ENCODE measurements around the gene MRPL33. TPM values are rescaled to one million over a fixed set of nuclear protein-coding genes. Genes with fewer than 3 reads are reported as not detected.

The MRPL33 gene
- total RNA-seq, 2 experiments from 2014 or later = 47.9 to 57.8 TPM

GRCh38 chr2:27804146-27804545 lies 32.6 kb downstream of the MRPL33 start:
- DNase-seq (no peak), ATAC-seq (no peak)
- ChIA-PET POLR2A (interaction anchor here (0.6 kb wide), 1 partner anchor 689 kb away, joined by 3 read pairs; no protein-coding TSS in a partner anchor), CTCF (interaction anchor here (1.3 kb wide), 1 partner anchor 32 kb away, joined by 3 read pairs; no protein-coding TSS in a partner anchor)
- Mint-ChIP-seq H3K27me3 (ENCODE audit: low read depth) (no peaks in the 10 kb centered on the region), H3K9me3 (ENCODE audit: insufficient read depth) (no peaks in the 10 kb centered on the region), H3K36me3 (ENCODE audit: low read depth) (no peaks in the 10 kb centered on the region), H3K27ac (no peak overlapping the region), H3K4me3 (no peak overlapping the region), H3K4me1 (ENCODE audit: low read depth) (no peaks in the 10 kb centered on the region)

GRCh38 chr2:27805180-27805579 lies 33.7 kb downstream of the MRPL33 start:
- ATAC-seq (no peak), DNase-seq (no peak)
- POLR2A ChIA-PET = no interaction called here
- Mint-ChIP-seq H3K36me3 (ENCODE audit: low read depth) (no peaks in the 10 kb centered on the region), H3K9me3 (ENCODE audit: insufficient read depth) (no peaks in the 10 kb centered on the region), H3K4me3 (no peak overlapping the region), H3K4me1 (ENCODE audit: low read depth) (no peaks in the 10 kb centered on the region), H3K27ac (no peak overlapping the region), H3K27me3 (ENCODE audit: low read depth) (no peaks in the 10 kb centered on the region)
- CTCF ChIA-PET = interaction anchor here (1.3 kb wide), 1 partner anchor 33 kb away, joined by 3 read pairs; no protein-coding TSS in a partner anchor

- no peak for ATAC-seq
- Mint-ChIP-seq H3K36me3 (ENCODE audit: low read depth) (no peaks in the 10 kb centered on the region), H3K9me3 (ENCODE audit: insufficient read depth) (no peaks in the 10 kb centered on the region), H3K4me3 (no peak overlapping the region), H3K27me3 (ENCODE audit: low read depth) (no peaks in the 10 kb centered on the region), H3K27ac (no peak overlapping the region), H3K4me1 (ENCODE audit: low read depth) (no peaks in the 10 kb centered on the region)
- ChIA-PET POLR2A (interaction anchor here (0.6 kb wide), 1 partner anchor 42 kb away, joined by 3 read pairs; no protein-coding TSS in a partner anchor), CTCF (interaction anchor here (0.9 kb wide), 1 partner anchor 11 kb away, joined by 3 read pairs; no protein-coding TSS in a partner anchor)
- DNase-seq = no peak
Observed at GRCh38 chr2:27806311-27807059, 35.0 kb downstream of the MRPL33 start.

- no peak for ATAC-seq
- Mint-ChIP-seq H3K4me3 (no peak overlapping the region), H3K27ac (no peak overlapping the region), H3K36me3 (ENCODE audit: low read depth) (no peaks in the 10 kb centered on the region), H3K27me3 (ENCODE audit: low read depth) (no peaks in the 10 kb centered on the region), H3K4me1 (ENCODE audit: low read depth) (peaks cover 6% of the 10 kb centered on the region), H3K9me3 (ENCODE audit: insufficient read depth) (no peaks in the 10 kb centered on the region)
- POLR2A ChIA-PET = interaction anchor here (0.6 kb wide), 1 partner anchor 41 kb away, joined by 3 read pairs; no protein-coding TSS in a partner anchor
- no peak for DNase-seq
- CTCF ChIA-PET = interaction anchor here (0.9 kb wide), 1 partner anchor 10 kb away, joined by 3 read pairs; no protein-coding TSS in a partner anchor
Observed at GRCh38 chr2:27807476-27807875, 36.0 kb downstream of the MRPL33 start.

- no peak for ATAC-seq
- Mint-ChIP-seq H3K27ac (no peak overlapping the region), H3K36me3 (ENCODE audit: low read depth) (no peaks in the 10 kb centered on the region), H3K27me3 (ENCODE audit: low read depth) (no peaks in the 10 kb centered on the region), H3K9me3 (ENCODE audit: insufficient read depth) (no peaks in the 10 kb centered on the region), H3K4me3 (no peak overlapping the region), H3K4me1 (ENCODE audit: low read depth) (peaks cover 6% of the 10 kb centered on the region)
- POLR2A ChIA-PET = no interaction called here
- CTCF ChIA-PET = no interaction called here
- no peak for DNase-seq
Observed at GRCh38 chr2:27808418-27808817, 36.9 kb downstream of the MRPL33 start.

GRCh38 chr2:27808984-27809383 lies 37.5 kb downstream of the MRPL33 start:
- H3K36me3 Mint-ChIP-seq (ENCODE audit: low read depth) = no peaks in the 10 kb centered on the region
- ChIA-PET POLR2A (no interaction called here), CTCF (no interaction called here)
- no peak overlapping the region for H3K27ac Mint-ChIP-seq
- H3K27me3 Mint-ChIP-seq (ENCODE audit: low read depth) = no peaks in the 10 kb centered on the region
- peaks cover 6% of the 10 kb centered on the region for H3K4me1 Mint-ChIP-seq (ENCODE audit: low read depth)
- no peak for DNase-seq
- H3K9me3 Mint-ChIP-seq (ENCODE audit: insufficient read depth) = no peaks in the 10 kb centered on the region
- ATAC-seq = no peak
- H3K4me3 Mint-ChIP-seq = no peak overlapping the region

GRCh38 chr2:27809761-27810241 lies 38.3 kb downstream of the MRPL33 start:
- H3K27me3 Mint-ChIP-seq (ENCODE audit: low read depth) = peaks cover 1% of the 10 kb centered on the region
- H3K36me3 Mint-ChIP-seq (ENCODE audit: low read depth) = no peaks in the 10 kb centered on the region
- no peak for DNase-seq
- no peak for ATAC-seq
- H3K27ac Mint-ChIP-seq = no peak overlapping the region
- peaks cover 6% of the 10 kb centered on the region for H3K4me1 Mint-ChIP-seq (ENCODE audit: low read depth)
- ChIA-PET CTCF (interaction anchor here (0.9 kb wide), 2 partner anchors 66 to 126 kb away, joined by 3 to 4 read pairs; no protein-coding TSS in a partner anchor), POLR2A (no interaction called here)
- H3K4me3 Mint-ChIP-seq = no peak overlapping the region
- no peaks in the 10 kb centered on the region for H3K9me3 Mint-ChIP-seq (ENCODE audit: insufficient read depth)

GRCh38 chr2:27810455-27810854 lies 38.9 kb downstream of the MRPL33 start:
- ChIA-PET POLR2A (no interaction called here), CTCF (interaction anchor here (0.9 kb wide), 1 partner anchor 127 kb away, joined by 4 read pairs; no protein-coding TSS in a partner anchor)
- Mint-ChIP-seq H3K4me3 (no peak overlapping the region), H3K27ac (no peak overlapping the region), H3K36me3 (ENCODE audit: low read depth) (no peaks in the 10 kb centered on the region), H3K4me1 (ENCODE audit: low read depth) (peaks cover 6% of the 10 kb centered on the region), H3K27me3 (ENCODE audit: low read depth) (peaks cover 2% of the 10 kb centered on the region), H3K9me3 (ENCODE audit: insufficient read depth) (no peaks in the 10 kb centered on the region)
- DNase-seq (no peak), ATAC-seq (no peak)

- ChIA-PET CTCF (no interaction called here), POLR2A (no interaction called here)
- Mint-ChIP-seq H3K27me3 (ENCODE audit: low read depth) (peaks cover 2% of the 10 kb centered on the region), H3K9me3 (ENCODE audit: insufficient read depth) (no peaks in the 10 kb centered on the region), H3K4me1 (ENCODE audit: low read depth) (peaks cover 6% of the 10 kb centered on the region), H3K4me3 (no peak overlapping the region), H3K27ac (no peak overlapping the region), H3K36me3 (ENCODE audit: low read depth) (no peaks in the 10 kb centered on the region)
- ATAC-seq = no peak
- DNase-seq = no peak
Observed at GRCh38 chr2:27811768-27812167, 40.2 kb downstream of the MRPL33 start.

GRCh38 chr2:27814758-27815157 lies 43.2 kb downstream of the MRPL33 start:
- H3K27ac Mint-ChIP-seq = no peak overlapping the region
- ChIA-PET CTCF (no interaction called here), POLR2A (no interaction called here)
- peaks cover 2% of the 10 kb centered on the region for H3K27me3 Mint-ChIP-seq (ENCODE audit: low read depth)
- H3K9me3 Mint-ChIP-seq (ENCODE audit: insufficient read depth) = no peaks in the 10 kb centered on the region
- ATAC-seq = no peak
- DNase-seq = no peak
- no peaks in the 10 kb centered on the region for H3K36me3 Mint-ChIP-seq (ENCODE audit: low read depth)
- no peak overlapping the region for H3K4me3 Mint-ChIP-seq
- H3K4me1 Mint-ChIP-seq (ENCODE audit: low read depth) = peaks cover 6% of the 10 kb centered on the region

GRCh38 chr2:27815860-27816438 lies 44.4 kb downstream of the MRPL33 start:
- Mint-ChIP-seq H3K4me3 (no peak overlapping the region), H3K36me3 (ENCODE audit: low read depth) (no peaks in the 10 kb centered on the region), H3K27ac (no peak overlapping the region), H3K4me1 (ENCODE audit: low read depth) (peaks cover 6% of the 10 kb centered on the region), H3K27me3 (ENCODE audit: low read depth) (peaks cover 2% of the 10 kb centered on the region), H3K9me3 (ENCODE audit: insufficient read depth) (no peaks in the 10 kb centered on the region)
- ChIA-PET CTCF (no interaction called here), POLR2A (no interaction called here)
- DNase-seq (no peak), ATAC-seq (no peak)

- H3K4me1 Mint-ChIP-seq (ENCODE audit: low read depth) = no peaks in the 10 kb centered on the region
- ChIA-PET POLR2A (no interaction called here), CTCF (no interaction called here)
- no peak overlapping the region for H3K4me3 Mint-ChIP-seq
- H3K36me3 Mint-ChIP-seq (ENCODE audit: low read depth) = peaks cover 2% of the 10 kb centered on the region
- no peak overlapping the region for H3K27ac Mint-ChIP-seq
- ATAC-seq (no peak), DNase-seq (no peak)
- no peaks in the 10 kb centered on the region for H3K27me3 Mint-ChIP-seq (ENCODE audit: low read depth)
- no peaks in the 10 kb centered on the region for H3K9me3 Mint-ChIP-seq (ENCODE audit: insufficient read depth)
Observed at GRCh38 chr2:27822049-27822448, 50.5 kb downstream of the MRPL33 start.

All from activated CD8-positive, alpha-beta T cell treated with anti-CD3 and anti-CD28 coated beads, Interleukin-2, amount 10 ng/mL, durations not matched to agents 7 days and 5 days (primary cell).